Right atrium auricular region (tissue), 2 donors: ENCODE measurements around the gene ARHGAP6. TPM values are rescaled to one million over a fixed set of nuclear protein-coding genes. Genes with fewer than 3 reads are reported as not detected.

Source experiments
- DNase-seq: peaks from one replicate; pipeline ENCODE4 v3.0.0-alpha.2; 2019; ENCODE audit warnings: low spot score
- H3K27ac ChIP-seq, 2 donors: fragments of 200-600 bp; sonication (generic); 1 replicate in 1 of 2; 2 replicates in 1 of 2; pipeline ENCODE4 v1.5.1; 2016 to 2019
- H3K27me3 ChIP-seq, 2 donors: fragments of 200-600 bp; sonication (generic); one replicate each; pipeline versions ENCODE4 v1.5.1 to v1.6.0; 2017 to 2019
- H3K36me3 ChIP-seq: fragments of 200-600 bp; sonication (generic); one replicate; pipeline ENCODE4 v1.5.1; 2016
- H3K4me1 ChIP-seq, 2 donors: fragments of 200-600 bp; sonication (generic); one replicate each; pipeline versions ENCODE4 v1.5.1 to v1.6.0; 2017 to 2019
- H3K4me3 ChIP-seq, 2 donors: fragments of 200-600 bp; sonication (generic); 1 replicate in 1 of 2; 2 replicates in 1 of 2; pipeline ENCODE4 v1.5.1; 2017 to 2019; ENCODE audit warnings: mild to moderate bottlenecking in 1 of 2, moderate library complexity in 1 of 2
- H3K9me3 ChIP-seq, 2 donors: fragments of 200-600 bp; sonication (generic); one replicate each; pipeline ENCODE4 v1.5.1; 2019
- total RNA-seq, 2 donors: library from RNA; depleted of rRNA; stranded (reverse); fragments of >200 nt; gene quantifications; one replicate each; pipeline ENCODE4 v1.1.0, GENCODE V29; 2016
- TF ChIP-seq, protein P1 (sequence below), 2 donors: fragments of 200-600 bp; sonication (generic); IDR thresholded peaks; one replicate each; pipeline ENCODE4 v1.5.1; 2019; ENCODE audit warnings: antibody characterized with exemption in 2 of 2

The ARHGAP6 gene
- total RNA-seq, 2 donors from 2014 or later, result 5.1 to 9.4 TPM

DNA sequence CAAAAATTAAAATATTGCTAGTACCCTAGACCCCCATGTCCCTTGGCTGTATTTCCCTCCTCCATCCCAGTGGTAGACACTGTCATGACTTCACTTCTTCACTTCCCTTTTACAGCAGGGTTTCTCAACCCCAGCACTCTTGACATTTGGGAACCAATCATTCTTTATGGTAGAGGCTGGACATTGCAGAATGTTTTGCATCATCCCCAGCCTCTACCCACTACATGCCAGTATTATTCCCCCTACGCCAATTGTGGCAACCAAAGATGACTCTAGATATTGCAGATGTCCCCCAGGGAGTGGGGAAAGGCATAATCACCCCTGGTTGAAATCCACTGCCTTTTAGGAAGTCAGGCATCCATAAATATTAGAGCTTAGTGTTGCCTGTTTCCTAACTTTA, 233.9 kb downstream of the ARHGAP6 start:
- Histone ChIP-seq H3K36me3 (no peaks in the 10 kb centered on the region), H3K27me3 (no peaks in the 10 kb centered on the region), H3K4me3 (no peak overlapping the region), H3K4me1 (peaks cover 0 to 4% of the 10 kb centered on the region in 2 donors), H3K9me3 (no peaks in the 10 kb centered on the region), H3K27ac (no peak overlapping the region)
- TF ChIP-seq, protein P1, sequence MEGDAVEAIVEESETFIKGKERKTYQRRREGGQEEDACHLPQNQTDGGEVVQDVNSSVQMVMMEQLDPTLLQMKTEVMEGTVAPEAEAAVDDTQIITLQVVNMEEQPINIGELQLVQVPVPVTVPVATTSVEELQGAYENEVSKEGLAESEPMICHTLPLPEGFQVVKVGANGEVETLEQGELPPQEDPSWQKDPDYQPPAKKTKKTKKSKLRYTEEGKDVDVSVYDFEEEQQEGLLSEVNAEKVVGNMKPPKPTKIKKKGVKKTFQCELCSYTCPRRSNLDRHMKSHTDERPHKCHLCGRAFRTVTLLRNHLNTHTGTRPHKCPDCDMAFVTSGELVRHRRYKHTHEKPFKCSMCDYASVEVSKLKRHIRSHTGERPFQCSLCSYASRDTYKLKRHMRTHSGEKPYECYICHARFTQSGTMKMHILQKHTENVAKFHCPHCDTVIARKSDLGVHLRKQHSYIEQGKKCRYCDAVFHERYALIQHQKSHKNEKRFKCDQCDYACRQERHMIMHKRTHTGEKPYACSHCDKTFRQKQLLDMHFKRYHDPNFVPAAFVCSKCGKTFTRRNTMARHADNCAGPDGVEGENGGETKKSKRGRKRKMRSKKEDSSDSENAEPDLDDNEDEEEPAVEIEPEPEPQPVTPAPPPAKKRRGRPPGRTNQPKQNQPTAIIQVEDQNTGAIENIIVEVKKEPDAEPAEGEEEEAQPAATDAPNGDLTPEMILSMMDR (IDR thresholded peaks at IDR 0.05), result no peak
- no peak for DNase-seq

DNA sequence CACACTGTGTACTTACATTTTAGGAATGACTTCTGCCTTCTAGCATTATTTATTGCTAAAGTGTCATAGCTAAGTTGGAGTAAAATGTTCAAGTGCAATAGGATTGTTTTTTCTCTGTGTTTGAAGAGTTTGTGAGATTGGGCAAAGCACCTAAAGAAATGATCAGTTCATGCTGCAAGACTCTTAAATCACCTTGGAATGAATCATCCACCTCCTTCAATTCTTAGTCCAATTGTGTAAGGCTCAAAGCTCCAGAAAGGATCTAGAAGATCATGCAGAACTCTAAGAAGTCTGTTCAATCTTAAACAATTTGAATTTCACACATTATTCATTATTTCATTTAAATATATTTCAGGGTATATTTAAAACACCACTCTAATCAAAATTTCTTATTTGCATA, 235.4 kb downstream of the ARHGAP6 start:
- H3K27ac ChIP-seq, result no peak overlapping the region
- no peak for DNase-seq
- peaks cover 0 to 4% of the 10 kb centered on the region in 2 donors for H3K4me1 ChIP-seq
- no peak overlapping the region for H3K4me3 ChIP-seq
- TF ChIP-seq, protein P1 (IDR thresholded peaks at IDR 0.05), result no peak
- no peaks in the 10 kb centered on the region for H3K27me3 ChIP-seq
- H3K9me3 ChIP-seq, result no peaks in the 10 kb centered on the region
- H3K36me3 ChIP-seq, result no peaks in the 10 kb centered on the region

DNA sequence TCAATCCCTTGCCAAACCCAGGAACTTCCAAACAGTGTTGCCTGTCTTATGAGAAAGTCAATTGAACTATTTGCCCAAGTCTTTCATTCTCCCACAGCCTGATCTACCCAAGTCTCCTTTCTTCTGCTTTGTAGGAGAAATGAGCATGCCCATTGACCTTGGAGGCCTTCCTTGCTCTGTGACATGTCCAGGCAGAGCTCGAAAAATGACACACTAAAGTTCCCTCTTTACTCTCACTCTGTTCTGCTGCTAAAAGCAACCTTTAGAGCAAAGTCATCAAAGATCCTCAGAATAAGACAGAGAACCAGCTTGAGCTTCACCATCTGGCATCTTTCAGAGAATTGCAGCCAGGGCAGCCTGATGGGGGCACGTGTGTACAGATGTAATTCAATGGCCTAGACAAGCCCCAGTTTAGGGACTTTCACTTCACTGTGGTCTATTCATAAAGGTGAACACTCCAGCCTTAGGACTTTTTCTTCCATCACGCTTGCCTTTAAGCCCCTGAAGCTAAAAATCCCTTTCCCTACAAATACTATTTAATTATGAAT, 236.1 kb downstream of the ARHGAP6 start:
- Histone ChIP-seq H3K4me3 (no peak overlapping the region), H3K9me3 (no peaks in the 10 kb centered on the region), H3K27ac (no peak overlapping the region), H3K4me1 (peaks cover 0 to 4% of the 10 kb centered on the region in 2 donors), H3K27me3 (no peaks in the 10 kb centered on the region), H3K36me3 (no peaks in the 10 kb centered on the region)
- TF ChIP-seq, protein P1 (IDR thresholded peaks at IDR 0.05), result no peak
- no peak for DNase-seq

DNA sequence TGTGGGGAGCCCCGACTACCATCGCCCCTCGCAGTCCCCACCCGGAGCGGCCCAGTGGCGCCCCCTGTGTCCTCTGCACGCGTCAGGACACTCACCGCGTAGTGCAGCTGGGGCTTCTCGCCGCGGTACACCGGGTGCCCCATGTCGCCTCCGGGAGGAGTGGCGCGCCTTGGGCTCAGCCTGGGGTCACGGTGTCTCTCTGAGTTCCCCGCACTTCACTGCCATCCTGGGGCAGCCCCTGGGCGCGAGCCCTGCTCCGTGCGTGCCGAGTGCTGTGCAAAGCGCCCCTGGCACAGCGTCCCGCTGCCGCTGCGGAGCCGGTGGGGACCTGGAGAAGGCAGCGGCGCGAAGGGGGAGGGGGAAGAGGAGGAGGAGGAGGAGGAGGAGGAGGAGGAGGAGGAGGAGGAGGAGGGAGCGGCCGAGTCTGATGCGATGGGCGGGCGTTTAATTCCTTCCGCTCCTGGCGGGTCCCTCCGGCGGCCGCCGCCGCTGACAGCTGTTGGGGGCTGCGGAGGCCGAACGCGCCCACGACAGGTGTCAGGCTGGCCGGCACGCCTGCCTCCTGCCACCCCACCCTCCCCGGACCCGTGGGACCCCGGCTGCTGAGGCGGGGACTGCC, 238.2 kb downstream of the ARHGAP6 start:
- TF ChIP-seq, protein P1 (IDR thresholded peaks at IDR 0.05), result peak in 1 of 2 donors; percentile 47
- Histone ChIP-seq H3K27ac (peak overlapping the region; percentile 59 to 69), H3K27me3 (no peaks in the 10 kb centered on the region), H3K4me3 (peak overlapping the region; percentile 40 to 49), H3K9me3 (no peaks in the 10 kb centered on the region), H3K4me1 (peaks cover 0 to 4% of the 10 kb centered on the region in 2 donors), H3K36me3 (no peaks in the 10 kb centered on the region)
- no peak for DNase-seq

DNA sequence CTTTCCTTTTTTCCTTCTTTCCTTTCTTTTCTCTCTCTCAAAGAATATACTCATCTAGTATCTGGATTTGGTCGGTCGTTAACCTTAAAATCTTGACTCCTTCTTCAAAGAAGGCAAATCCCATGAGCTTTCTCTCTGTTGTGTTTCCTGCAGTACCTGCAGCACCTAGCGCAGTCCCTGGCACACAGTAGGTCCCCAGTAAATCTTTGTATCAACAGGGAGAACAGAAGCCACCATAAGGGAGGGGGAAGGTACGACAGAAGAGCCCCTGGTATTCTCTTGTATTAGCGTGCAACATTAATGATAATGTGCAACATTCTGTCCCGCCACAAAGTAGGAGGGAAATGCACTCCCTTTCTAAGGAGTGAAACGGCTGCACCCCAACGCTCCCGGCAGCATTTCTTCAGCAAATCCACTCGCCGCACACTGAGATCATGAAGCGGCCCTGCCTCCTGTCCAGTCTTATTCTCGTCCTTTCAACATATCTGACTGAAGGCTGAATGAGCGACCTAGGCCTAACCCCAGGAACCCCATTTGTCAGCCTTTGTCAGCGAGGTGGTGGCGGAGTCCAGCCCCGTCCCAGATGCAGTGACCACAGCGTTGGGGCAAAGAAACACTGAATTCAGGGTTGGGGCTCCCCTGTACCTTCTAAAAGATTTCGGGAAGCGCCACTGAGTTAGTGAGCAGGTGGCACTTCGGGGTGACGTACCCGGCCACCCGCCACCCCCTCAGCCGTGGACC, 238.8 kb downstream of the ARHGAP6 start:
- no peaks in the 10 kb centered on the region for H3K9me3 ChIP-seq
- peak overlapping the region; percentile 59 to 69 for H3K27ac ChIP-seq
- peak overlapping the region; percentile 40 to 49 for H3K4me3 ChIP-seq
- peaks cover 0 to 4% of the 10 kb centered on the region in 2 donors for H3K4me1 ChIP-seq
- no peaks in the 10 kb centered on the region for H3K36me3 ChIP-seq
- TF ChIP-seq, protein P1 (IDR thresholded peaks at IDR 0.05), result no peak
- no peaks in the 10 kb centered on the region for H3K27me3 ChIP-seq
- no peak for DNase-seq
